Measurements from ENCODE around the gene KRTCAP3. TPM values are rescaled to one million over a fixed set of nuclear protein-coding genes. Genes with fewer than 3 reads are reported as not detected.

KRTCAP3 gene

Small RNAs within 50 kb of the gene (small RNA-seq; reads per million reads assigned to genes)
- gene RNU6-986P (ENCODE audit: low read depth) = not detected
